GM23248 (cell line): ENCODE data around the gene TRIM37.

Experiments used
- EZH2 ChIP-seq: fragments of 200-600 bp; sonication (generic); IDR thresholded peaks from 2 replicates; pipeline ENCODE4 v1.6.1; 2018; ENCODE audit warnings: antibody characterized with exemption, mild to moderate bottlenecking; ENCODE audit not compliant: insufficient read depth, poor library complexity, severe bottlenecking
- EZH2phosphoT487 ChIP-seq: fragments of 200-600 bp; sonication (generic); IDR thresholded peaks from 2 replicates; pipeline ENCODE4 v1.6.1; 2018; ENCODE audit warnings: antibody characterized with exemption, moderate library complexity, mild to moderate bottlenecking, low read depth; ENCODE audit not compliant: insufficient read depth

DNA sequence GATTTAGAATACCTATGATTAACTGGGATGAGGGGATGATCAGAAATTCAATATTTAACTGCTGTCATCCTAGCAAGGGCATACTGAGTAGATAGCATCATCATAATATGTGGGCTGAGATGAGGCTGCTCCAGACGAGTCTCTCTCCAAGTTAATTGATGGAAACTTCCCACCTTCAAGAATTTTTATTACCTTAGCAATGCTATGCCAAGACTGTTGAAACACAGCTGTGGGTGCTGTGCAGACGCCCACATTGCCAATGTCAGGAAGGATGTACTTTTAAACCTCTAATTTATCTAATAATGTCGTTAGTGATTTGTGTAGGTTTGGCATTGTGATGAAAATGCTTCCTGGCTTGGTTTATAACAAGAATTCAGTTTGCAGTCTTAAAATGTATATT lies 170.4 kb downstream of the TRIM37 start:
- TF ChIP-seq EZH2 (no peak), EZH2phosphoT487 (no peak)
